Activated T-helper 1 cell treated with anti-CD3 and anti-CD28 coated beads, Interleukin-2, amount 50 U/mL, for 16 hours (primary cell): ENCODE results near the gene RFXANK.

ENCODE experiments used
- DNase-seq, 2 donors: peaks; one replicate each; pipeline ENCODE4 v3.0.0-alpha.2; 2020; ENCODE audit warnings: low read depth in 1 of 2, low spot score in 1 of 2

RFXANK gene

DNA sequence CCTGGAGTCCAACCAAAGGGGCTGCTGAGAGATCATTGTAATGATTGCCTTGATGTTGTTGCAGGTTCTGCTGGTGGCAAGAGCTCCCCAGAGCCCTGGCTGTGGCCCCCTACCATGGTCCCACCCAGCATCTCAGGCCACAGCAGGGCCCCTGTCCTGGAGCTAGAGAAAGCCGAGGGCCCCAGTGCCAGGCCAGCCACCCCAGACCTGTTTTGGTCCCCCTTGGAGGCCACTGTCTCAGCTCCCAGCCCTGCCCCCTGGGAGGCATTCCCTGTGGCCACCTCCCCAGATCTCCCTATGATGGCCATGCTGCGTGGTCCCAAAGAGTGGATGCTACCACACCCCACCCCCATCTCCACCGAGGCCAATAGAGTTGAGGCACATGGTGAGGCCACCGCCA is 35.2 kb downstream of the RFXANK start:
- DNase-seq: no peak

DNA sequence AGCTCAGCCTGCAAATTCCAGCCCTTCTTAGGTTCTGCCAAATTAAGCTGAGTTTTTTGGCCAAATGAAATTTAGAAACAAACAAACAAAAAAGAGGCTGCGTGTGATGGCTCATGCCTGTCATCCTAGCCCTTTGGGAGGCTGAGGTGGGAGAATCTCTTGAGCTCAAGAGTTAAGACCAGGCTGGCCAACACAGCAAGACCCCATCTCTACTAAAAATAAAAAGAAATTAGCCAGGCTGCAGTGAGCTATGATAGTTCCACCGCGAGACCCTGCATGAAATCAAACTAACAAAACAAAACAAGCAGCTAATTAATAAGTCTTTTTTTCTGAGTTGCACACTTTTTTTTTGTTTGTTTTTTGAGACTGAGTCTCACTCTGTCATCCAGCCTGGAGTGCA is 37.6 kb downstream of the RFXANK start:
- DNase-seq: no peak

- no peak for DNase-seq
These were observed 38.9 kb downstream of the RFXANK start for GRCh38 chr19:19230999-19231398.

DNA sequence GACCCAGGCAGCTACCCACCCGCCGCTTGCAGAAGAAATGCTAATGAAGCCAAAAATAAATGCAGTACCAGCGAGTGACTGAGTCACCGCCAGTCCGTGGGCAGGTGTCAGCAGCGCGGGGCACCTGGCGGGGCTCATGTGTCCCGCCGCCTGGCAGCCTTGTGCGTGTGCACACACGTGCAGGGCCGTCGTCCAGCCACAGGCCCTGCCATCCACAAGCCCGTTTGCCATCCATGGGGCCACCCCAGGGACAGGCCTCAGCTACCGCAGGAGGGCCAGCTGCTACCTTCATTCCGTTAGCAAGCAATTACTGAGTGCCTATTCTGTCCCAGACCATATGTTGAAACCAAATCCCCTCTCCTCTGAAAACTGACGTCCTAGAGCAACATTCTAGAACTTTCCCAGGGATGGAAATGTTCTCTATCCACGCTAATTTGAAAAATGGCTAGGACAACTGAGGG is 40.2 kb downstream of the RFXANK start:
- DNase-seq: no peak

DNA sequence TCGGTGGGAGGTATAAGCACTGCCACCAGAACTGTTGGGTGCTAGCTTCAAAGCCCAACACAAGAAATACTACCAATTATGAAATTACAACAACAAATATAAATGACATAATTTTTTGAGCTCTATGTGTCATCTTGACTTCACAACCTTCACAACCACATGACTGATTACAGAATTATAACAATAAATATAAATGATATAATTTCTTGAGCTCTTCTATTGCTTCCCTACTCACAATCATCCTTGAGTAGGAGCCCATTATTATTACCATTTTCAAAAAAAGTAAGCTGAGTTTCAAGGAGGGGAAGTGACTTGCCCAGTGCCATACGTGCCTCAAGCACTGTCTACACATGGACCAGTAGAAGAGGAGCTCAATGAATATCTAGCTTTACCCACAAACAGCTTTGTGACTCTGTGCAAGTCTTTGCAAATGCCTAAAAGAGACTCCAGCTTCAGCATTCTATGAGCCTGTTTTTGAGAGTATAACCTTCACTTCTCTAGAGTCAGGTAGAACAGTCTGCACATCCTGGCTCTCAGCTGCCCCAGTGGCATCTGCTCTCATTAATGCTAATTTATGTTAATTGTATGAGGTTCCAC is 42.3 kb downstream of the RFXANK start:
- DNase-seq: no peak

DNA sequence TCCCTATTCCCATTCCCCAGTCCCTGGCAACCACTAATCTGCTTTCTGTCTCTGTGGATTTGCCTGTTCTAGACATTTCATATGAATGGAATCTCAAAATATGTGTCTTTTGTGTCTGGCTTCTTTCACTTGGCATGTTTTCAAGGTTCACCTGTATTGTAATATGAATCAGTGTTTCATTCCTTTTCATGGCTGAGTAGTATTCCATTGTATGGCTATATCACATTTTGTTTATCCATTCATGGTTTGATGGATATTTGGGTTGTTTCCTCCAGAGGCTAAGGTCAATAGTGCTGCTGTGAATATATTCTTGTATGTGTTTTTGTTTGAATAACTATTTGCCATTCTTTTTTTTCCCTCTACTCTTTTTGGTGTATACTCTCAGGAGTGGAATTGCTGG is 44.1 kb downstream of the RFXANK start:
- no peak for DNase-seq

DNA sequence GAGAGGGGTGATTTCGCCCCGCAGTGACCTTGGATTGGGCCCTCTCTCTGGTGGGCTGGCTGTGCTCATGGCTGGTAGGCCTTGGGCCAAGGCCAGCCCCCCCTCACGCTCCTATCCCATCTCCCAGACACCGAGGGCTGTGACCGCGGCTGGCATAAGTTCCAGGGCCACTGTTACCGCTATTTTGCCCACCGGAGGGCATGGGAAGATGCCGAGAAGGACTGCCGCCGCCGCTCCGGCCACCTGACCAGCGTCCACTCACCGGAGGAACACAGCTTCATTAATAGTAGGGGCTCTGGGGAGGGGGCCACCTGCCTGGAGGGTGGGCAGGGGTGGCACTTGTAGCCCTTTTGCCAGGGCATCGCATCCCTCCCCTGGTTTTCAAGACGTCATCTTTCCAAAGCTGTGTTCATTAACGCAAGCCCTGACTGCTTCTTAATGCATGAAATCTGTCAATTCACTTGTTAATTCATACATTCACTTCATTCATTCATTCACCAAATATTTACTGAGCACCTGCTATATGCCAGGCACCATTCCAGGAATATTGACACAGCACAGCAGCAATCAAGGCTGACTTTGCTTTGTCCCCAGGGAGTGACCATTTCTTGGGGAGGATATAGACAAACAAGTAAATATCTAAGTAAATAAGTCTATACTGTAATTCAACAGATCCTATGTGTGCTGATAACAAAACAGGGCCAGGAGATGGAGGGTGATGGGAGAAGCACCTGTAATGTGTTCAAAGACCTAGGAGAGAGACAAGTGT is 46.3 kb downstream of the RFXANK start:
- no peak for DNase-seq

DNA sequence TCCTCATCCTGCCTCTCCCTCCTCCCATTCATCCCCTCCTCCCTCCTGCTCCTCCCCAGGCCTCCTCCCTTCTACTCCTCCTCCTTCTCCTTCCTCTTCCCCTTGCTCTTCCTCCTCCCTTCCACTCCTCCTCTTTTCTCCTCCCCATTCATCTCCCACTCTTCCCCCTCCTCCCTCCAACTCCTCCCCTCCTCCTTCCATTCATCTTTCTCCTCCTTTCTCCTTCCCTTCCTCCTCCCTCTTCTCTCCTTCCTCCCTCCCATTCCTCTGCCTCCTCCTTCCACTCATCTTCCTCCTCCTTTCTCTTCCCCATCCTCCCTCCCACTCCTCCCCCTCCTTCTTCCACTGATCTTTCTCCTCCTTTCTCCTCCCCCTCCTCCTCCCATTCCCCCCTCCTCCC is 47.6 kb downstream of the RFXANK start:
- no peak for DNase-seq

DNA sequence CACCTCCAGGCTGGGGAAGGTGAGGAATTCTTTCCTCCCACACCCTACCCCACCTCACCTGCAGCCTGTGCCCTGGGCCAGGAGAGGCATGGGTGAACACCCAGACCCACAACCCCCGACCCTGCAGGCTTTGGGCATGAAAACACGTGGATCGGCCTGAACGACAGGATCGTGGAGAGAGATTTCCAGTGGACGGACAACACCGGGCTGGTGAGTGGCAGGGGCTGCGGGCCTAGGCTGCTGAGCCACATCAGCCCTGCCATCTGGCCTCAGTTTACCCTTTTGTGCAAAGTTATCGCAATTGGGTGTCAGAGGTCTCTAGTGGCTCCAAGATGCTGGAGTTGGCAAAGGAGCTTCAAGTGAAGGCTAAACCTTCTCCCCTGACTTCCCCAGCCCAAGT is 48.4 kb downstream of the RFXANK start:
- DNase-seq: no peak

DNA sequence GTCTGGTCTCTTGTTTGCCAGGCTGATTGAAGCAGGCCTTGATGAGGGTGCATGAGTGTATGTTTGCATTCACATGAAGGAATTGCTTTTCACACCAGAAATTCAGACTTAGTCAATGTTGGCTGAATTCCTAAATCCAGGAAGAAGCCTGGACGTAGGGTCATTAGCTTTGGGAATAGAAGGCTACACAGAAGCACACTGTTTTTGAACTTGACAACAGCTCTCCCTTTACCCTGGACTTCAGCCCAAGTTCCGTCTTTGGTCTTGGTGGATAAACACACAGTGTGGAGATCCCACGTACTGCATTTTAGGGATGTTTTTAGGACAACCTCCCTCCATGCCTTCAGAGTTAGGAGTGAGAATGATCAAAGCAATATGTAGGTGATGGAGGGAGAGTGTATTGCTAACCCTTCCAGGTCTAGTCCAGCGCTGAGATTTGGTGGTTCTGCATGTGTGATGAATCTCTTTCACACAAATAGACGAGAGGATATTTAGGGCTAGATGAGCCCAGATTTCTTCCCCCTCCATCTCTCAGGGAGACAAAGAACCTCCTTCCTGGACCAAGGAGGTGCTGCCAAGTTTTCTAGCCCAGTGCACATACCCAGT is 58.2 kb downstream of the RFXANK start:
- no peak for DNase-seq
